ENCODE measurements around the gene COL11A2. TPM values are rescaled to one million over a fixed set of nuclear protein-coding genes. Genes with fewer than 3 reads are reported as not detected.

The COL11A2 gene
- total and polyA plus RNA-seq, 2 of the 13 experiments (the other 11 are each of a cell fraction or from before 2014, with no cell fraction given): 0.55 TPM

GRCh38 chr6:33172688-33173534 lies 19.4 kb downstream of the COL11A2 start (continued):
- TF ChIP-seq ZSCAN31 (CRISPR knock-in tag; IDR thresholded peaks at IDR 0.05; ENCODE audit: low read depth) (no peak), PHF8 (CRISPR knock-in tag; IDR thresholded peaks at IDR 0.05) (peak; percentile 32; the same call in 1 of the 2 replicates), REPIN1 (CRISPR knock-in tag; IDR thresholded peaks at IDR 0.05; ENCODE audit: borderline replicate concordance, low read depth) (0 out of 2 replicates have a peak, but pooled peaks have one; percentile 33), ZNF598 (CRISPR knock-in tag; IDR thresholded peaks at IDR 0.05; ENCODE audit: borderline replicate concordance) (peak; percentile 72; the same call in 1 of the 2 replicates), CEBPG (CRISPR knock-in tag; IDR thresholded peaks at IDR 0.05) (no peak), JDP2 (CRISPR knock-in tag; IDR thresholded peaks at IDR 0.05; ENCODE audit: borderline replicate concordance) (no peak), ZNF124 (CRISPR knock-in tag; IDR thresholded peaks at IDR 0.05) (0 out of 2 replicates have a peak, but pooled peaks have one; percentile 23), MBD4 (IDR thresholded peaks at IDR 0.05; ENCODE audit: borderline replicate concordance, low read length) (no peak), ZBTB25 (CRISPR knock-in tag; IDR thresholded peaks at IDR 0.05) (no peak), ZNF503 (CRISPR knock-in tag; IDR thresholded peaks at IDR 0.05) (no peak)
- TF ChIP-seq, protein P1, sequence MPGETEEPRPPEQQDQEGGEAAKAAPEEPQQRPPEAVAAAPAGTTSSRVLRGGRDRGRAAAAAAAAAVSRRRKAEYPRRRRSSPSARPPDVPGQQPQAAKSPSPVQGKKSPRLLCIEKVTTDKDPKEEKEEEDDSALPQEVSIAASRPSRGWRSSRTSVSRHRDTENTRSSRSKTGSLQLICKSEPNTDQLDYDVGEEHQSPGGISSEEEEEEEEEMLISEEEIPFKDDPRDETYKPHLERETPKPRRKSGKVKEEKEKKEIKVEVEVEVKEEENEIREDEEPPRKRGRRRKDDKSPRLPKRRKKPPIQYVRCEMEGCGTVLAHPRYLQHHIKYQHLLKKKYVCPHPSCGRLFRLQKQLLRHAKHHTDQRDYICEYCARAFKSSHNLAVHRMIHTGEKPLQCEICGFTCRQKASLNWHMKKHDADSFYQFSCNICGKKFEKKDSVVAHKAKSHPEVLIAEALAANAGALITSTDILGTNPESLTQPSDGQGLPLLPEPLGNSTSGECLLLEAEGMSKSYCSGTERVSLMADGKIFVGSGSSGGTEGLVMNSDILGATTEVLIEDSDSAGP (CRISPR knock-in tag; IDR thresholded peaks at IDR 0.05; ENCODE audit: borderline replicate concordance): 0 out of 2 replicates have a peak, but pooled peaks have one; percentile 45
- TF ChIP-seq, protein P2, sequence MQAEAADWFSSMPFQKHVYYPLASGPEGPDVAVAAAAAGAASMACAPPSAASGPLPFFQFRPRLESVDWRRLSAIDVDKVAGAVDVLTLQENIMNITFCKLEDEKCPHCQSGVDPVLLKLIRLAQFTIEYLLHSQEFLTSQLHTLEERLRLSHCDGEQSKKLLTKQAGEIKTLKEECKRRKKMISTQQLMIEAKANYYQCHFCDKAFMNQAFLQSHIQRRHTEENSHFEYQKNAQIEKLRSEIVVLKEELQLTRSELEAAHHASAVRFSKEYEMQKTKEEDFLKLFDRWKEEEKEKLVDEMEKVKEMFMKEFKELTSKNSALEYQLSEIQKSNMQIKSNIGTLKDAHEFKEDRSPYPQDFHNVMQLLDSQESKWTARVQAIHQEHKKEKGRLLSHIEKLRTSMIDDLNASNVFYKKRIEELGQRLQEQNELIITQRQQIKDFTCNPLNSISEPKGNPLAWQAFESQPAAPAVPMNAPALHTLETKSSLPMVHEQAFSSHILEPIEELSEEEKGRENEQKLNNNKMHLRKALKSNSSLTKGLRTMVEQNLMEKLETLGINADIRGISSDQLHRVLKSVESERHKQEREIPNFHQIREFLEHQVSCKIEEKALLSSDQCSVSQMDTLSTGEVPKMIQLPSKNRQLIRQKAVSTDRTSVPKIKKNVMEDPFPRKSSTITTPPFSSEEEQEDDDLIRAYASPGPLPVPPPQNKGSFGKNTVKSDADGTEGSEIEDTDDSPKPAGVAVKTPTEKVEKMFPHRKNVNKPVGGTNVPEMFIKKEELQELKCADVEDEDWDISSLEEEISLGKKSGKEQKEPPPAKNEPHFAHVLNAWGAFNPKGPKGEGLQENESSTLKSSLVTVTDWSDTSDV (CRISPR knock-in tag; IDR thresholded peaks at IDR 0.05): peak; percentile 28; the same call in 1 of the 2 replicates
- TF ChIP-seq, protein P3, sequence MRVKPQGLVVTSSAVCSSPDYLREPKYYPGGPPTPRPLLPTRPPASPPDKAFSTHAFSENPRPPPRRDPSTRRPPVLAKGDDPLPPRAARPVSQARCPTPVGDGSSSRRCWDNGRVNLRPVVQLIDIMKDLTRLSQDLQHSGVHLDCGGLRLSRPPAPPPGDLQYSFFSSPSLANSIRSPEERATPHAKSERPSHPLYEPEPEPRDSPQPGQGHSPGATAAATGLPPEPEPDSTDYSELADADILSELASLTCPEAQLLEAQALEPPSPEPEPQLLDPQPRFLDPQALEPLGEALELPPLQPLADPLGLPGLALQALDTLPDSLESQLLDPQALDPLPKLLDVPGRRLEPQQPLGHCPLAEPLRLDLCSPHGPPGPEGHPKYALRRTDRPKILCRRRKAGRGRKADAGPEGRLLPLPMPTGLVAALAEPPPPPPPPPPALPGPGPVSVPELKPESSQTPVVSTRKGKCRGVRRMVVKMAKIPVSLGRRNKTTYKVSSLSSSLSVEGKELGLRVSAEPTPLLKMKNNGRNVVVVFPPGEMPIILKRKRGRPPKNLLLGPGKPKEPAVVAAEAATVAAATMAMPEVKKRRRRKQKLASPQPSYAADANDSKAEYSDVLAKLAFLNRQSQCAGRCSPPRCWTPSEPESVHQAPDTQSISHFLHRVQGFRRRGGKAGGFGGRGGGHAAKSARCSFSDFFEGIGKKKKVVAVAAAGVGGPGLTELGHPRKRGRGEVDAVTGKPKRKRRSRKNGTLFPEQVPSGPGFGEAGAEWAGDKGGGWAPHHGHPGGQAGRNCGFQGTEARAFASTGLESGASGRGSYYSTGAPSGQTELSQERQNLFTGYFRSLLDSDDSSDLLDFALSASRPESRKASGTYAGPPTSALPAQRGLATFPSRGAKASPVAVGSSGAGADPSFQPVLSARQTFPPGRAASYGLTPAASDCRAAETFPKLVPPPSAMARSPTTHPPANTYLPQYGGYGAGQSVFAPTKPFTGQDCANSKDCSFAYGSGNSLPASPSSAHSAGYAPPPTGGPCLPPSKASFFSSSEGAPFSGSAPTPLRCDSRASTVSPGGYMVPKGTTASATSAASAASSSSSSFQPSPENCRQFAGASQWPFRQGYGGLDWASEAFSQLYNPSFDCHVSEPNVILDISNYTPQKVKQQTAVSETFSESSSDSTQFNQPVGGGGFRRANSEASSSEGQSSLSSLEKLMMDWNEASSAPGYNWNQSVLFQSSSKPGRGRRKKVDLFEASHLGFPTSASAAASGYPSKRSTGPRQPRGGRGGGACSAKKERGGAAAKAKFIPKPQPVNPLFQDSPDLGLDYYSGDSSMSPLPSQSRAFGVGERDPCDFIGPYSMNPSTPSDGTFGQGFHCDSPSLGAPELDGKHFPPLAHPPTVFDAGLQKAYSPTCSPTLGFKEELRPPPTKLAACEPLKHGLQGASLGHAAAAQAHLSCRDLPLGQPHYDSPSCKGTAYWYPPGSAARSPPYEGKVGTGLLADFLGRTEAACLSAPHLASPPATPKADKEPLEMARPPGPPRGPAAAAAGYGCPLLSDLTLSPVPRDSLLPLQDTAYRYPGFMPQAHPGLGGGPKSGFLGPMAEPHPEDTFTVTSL (CRISPR knock-in tag; IDR thresholded peaks at IDR 0.05; ENCODE audit: borderline replicate concordance): no peak
